Measurements from ENCODE around the gene ANKRD27.
"Not testable (repeated sequence)": the region's sequence is repeated elsewhere in the genome, so short reads cannot be mapped to it uniquely, and the experiment has no call there.

The ANKRD27 gene

DNA sequence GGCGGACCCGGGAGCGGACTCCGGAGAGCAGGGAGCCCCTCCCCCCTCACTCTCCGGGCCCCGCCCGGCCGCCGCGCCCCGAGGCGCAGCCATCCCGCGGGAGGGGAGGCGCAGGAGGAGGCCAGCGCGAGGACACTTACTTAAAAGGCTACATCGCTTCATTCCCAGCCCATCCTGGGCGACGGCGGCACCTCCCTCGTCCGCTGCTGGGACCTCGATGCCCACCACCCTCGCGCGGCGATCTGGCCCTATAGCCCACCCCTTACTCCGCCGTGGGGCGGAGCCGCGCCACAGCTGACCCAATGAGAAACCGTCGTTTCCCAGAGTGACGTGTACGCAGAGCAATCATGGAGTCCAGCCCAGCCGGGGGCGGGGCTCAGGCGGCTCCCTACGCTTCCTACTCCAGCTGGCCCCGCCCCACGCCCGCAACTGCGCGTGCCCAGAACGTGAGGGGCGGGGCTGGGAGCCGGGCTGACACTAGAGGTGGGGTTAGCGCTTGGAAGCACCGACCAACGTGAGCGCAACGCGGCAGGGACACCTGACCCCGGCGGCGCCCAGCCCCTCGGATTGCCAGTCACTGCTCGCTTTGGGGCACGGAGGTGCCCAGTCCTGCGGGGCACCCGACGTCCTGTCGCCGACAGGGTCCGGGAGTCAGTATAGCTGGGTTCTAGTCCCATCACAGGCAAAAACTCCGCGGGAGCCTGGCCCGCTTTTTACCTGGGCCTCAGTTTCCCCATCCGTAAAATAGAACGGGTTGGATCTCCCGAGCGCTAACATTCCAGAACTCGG, at the start of gene ANKRD27:
Gene ANKRD27 (minus strand): TSS at position 250 of the 789 bp plus-strand sequence. CDS start 16,165 bp downstream, outside the sequence.
- DNase-seq = peak; percentile 83

DNA sequence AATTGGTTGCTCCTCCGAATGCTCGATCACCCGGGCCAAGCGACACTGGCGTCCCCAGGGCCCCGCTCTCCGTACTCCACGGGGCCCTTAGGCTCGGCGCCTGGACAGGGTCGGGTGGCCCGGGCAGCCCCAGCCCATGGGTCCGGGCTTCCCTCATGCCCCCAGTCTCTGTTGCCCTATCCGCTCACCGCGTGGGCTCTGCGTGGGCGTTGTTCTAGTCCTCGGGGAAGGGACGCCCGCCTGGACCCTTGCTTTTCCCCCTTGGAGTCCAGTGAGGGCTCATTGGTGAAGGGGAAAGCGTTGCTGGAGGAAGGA, 45.9 kb upstream of the ANKRD27 start:
- DNase-seq = no peak

DNA sequence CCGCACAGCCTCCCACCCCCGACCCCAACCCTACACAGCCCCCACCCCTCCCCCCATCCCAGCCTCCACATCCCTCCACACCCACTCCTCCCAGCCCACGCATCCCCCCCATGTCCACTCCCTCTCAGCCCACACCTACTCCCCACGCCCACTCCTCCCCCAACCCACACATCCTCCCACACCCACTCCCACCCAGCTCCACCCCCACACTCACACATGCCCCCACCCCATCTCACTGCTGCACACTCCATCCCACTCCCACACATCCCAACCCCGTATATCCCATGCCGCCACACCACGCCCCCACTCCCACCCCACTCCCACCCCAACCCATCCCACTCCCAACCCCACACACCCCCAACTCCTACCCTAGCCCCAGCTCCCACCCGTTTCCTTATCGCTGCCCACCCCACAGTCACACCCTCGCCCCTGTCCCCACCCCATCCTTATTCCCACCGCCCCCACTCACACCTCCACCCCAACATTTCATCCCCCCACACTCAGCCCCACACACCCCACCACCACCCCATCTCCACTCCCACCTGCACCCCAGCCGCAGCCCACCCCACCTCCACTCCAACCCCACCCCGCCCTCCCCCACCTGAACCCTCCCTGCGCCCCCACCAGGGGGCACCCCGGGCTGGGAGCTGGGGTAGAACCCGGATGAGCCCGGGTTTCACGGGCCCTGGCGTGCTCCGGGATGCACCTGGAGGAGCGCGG, 45.4 kb upstream of the ANKRD27 start:
- no peak for DNase-seq

DNA sequence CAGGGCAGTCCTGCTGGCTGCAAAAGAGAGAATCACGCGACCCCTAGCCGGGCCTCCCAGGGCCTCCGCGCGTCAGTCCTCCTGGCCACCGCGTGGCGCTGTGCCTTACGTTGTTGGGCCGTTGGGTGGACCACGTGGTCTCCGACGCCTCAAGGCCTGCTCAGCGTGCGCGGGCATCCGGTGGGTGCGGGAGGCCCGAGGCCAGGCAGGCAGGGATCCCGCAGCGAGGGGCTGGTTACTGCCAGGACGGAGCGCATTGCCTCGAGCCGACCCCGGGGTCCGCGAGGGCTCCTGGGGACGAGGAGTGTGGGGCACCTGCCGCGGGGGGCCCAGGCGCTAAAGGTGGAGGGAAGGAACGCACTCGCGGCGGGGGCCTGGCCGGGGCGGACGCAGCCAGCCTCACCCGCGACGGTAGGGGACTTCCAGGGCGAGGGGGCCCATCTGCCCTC, 44.7 kb upstream of the ANKRD27 start, which contains the start of gene TDRD12:
Gene TDRD12 (plus strand): TSS at position 157 of the 449 bp plus-strand sequence. CDS start 306 bp downstream, outside the sequence.
- no peak for DNase-seq

- no peak for DNase-seq
These were observed 43.3 kb upstream of the ANKRD27 start for GRCh38 chr19:32718286-32718685.

DNA sequence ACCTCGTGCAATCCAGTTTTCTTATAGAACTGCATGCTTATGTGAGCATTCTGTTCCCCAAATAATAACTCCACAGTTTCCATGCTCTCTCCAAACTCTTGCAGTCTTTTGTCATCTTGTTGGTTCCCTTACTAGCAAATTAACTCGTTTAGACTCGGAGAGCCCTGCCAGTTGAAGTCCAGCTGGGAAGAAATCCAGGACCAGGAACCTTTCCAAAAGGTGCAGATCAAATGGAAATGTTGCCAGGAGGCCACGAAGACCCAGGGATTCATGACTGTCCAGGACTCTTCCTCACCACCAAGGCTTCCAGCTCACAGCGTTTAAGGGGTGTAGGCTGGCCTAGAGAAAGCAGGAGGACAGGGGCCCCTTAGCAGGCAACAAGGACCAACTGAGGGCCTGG, 42.5 kb upstream of the ANKRD27 start:
- DNase-seq = no peak

DNA sequence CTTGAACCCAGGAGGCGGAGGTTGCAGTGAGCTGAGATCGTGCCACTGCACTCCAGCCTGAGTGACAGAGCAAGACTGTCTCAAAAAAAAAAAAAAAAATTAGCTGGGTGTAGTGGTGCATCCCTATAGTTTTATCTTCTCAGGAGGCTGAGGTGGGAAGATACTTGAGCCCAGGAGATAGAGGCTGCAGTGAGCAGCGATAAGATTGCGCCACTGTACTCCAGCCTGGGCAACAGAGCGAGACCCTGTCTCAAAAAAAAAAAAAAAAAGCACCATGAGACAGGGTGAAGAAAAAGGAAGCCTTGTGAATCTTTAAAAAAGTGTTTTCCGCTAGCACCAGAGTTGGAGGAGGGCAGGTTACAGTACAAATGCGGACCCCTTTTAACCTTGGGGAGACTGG, 41.2 kb upstream of the ANKRD27 start:
- not testable (repeated sequence) for DNase-seq

DNA sequence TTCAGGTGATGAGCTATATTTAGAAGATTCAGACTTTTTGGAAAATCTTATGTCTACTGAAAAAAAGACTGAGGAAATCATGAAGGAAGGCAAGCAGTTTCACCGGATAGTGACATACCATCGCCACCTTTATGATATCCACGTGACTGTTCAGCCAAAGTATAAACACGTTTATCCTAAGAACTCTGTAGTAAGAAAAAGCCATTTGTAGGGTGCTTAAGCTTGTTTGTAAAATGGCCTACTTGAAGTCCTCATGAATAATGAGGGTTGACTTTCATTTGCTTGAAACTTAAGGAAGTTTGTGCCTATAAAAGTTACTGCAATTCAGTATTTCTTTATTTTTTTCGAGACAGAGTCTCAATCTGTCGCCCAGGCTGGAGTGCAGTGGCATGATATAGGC, 36.8 kb upstream of the ANKRD27 start:
- DNase-seq = no peak

- no peak for DNase-seq
These were observed 34.1 kb upstream of the ANKRD27 start for GRCh38 chr19:32709032-32709431.

DNA sequence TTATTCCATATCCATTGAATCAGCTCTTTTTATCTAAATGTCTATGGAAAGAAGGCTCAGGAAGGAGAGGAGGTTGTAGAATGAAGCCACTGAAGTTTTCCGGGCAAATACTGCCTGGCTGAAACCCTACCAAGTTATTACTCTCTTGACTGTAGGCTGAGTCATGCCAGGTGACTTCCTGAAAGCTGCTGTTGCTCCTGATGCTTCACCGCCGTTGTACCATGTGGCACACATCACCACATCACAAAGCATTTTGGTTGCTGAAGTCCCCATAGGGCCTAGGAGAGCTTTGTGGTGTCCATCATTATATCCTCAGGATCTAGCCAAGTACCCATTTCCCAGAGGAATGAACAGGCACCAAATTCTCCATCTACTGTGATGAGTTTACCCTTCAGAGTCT, 33.5 kb upstream of the ANKRD27 start:
- no peak for DNase-seq

- not testable (repeated sequence) for DNase-seq
These were observed 29.0 kb upstream of the ANKRD27 start for GRCh38 chr19:32704006-32704405.

- DNase-seq = peak; percentile 36
These were observed 27.0 kb upstream of the ANKRD27 start for GRCh38 chr19:32702010-32702409.

DNA sequence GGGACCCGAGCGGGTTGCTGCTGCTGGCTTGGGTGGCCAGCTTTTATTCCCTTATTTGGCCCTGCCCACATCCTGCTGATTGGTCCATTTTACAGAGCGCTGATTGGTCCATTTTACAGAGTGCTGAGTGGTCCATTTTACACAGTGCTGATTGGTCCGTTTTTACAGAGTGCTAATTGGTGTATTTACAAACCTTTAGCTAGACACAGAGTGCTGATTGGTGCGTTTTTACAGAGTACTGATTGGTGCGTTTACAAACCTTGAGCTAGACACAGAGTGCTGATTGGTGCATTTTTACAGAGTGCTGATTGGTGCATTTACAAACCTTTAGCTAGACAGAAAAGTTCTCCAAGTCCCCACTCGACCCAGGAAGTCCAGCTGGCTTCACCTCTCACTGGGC, 25.1 kb upstream of the ANKRD27 start:
- not testable (repeated sequence) for DNase-seq

- DNase-seq = not testable (repeated sequence)
These were observed 21.8 kb upstream of the ANKRD27 start for GRCh38 chr19:32696771-32697170.

GRCh38 chr19:32695506-32695905, 20.5 kb upstream of the ANKRD27 start:
- not testable (repeated sequence) for DNase-seq

DNA sequence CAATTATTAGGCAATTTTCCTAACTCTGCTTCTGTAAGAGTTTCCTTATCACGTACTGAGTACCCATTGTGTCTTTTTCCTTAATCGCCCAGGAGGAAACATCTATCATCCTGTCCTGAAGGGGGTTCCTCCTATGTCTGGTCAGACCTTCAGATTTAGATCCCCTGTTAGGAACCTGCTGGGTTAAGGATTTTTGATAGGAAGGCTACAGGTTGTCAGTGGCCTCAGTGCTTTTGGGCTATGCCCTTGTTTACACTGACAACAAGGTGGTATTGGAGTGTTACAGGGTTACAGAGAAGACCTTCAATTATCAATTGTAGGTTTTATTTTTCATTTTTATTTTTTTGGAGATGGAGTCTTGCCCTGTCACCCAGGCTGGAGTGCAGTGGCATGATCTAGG, 19.9 kb upstream of the ANKRD27 start:
- DNase-seq = not testable (repeated sequence)

DNA sequence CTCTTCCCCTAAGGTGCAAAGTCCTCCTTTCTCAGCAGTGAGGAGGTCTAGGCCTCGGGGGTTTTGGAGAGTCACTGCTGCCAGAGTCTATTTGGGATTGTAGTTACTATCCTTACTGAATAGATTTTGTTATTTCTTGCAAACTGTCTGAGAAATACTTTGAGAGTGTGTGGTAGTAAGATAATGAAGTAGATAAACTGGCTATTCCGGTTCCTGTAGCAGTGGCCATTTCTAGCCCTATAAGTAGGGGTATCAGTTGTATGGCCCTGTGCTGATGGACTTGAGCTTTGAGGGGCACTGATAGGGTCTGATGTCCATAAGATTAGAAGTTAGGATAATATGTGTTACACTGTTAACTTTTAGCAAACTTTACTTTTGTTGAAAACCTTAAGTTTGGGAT, 19.3 kb upstream of the ANKRD27 start:
- not testable (repeated sequence) for DNase-seq

DNA sequence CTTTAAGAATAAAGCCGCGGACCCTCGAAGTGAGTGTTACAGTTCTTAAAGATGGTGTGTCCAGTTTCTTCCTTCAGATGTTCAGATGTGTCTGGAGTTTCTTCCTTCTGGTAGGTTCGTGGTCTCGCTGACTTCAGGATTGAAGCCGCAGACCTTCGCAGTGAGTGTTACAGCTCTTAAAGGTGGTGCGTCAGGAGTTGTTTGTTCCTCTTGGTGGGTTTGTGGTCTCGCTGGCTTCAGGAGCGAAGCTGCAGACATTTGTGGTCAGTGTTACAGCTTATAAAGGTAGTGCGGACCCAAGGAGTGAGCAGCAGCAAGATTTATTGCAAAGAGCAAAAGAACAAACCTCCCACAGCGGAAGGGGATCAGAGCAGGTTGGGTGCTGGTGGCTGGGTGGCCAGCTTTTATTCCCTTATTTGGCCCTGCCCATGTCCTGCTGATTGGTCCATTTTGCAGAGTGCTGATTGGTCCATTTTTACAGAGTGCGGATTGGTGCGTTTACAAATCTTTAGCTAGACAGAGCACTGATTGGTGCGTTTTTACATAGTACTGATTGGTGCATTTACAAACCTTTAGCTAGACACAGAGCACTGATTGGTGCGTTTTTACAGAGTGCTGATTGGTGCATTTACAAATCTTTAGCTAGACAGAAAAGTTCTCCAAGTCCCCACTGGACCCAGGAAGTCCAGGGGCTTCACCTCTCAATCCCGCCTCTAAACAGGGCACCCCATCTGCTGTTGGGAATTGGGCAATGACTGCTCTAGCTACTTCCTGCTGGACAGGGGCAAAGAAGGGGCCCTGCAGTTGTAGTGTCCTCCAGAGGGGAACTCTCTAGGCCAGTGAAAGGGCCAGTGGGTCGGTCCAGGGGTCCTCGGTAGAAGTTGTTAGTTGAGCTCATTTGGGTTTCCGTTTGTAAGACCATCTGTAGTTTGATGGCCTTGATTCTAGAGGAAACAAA, 18.4 kb upstream of the ANKRD27 start:
- not testable (repeated sequence) for DNase-seq

DNA sequence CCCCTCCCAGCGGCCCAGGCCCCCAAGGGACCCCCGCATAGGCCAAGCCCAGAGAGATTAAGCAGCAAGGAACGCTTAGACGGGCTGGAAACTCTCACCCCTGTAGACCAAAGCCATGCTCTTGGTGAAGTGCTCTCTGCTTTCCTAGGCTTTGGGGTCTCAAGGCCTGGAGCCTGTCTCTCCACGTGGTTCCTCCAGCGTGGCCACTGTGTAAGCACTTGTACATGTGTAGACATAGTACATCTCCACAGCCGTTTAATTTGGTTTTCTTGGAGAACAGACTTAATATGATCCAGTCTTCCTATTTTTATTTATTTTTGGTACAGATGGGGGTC, 17.7 kb upstream of the ANKRD27 start:
- DNase-seq = no peak

DNA sequence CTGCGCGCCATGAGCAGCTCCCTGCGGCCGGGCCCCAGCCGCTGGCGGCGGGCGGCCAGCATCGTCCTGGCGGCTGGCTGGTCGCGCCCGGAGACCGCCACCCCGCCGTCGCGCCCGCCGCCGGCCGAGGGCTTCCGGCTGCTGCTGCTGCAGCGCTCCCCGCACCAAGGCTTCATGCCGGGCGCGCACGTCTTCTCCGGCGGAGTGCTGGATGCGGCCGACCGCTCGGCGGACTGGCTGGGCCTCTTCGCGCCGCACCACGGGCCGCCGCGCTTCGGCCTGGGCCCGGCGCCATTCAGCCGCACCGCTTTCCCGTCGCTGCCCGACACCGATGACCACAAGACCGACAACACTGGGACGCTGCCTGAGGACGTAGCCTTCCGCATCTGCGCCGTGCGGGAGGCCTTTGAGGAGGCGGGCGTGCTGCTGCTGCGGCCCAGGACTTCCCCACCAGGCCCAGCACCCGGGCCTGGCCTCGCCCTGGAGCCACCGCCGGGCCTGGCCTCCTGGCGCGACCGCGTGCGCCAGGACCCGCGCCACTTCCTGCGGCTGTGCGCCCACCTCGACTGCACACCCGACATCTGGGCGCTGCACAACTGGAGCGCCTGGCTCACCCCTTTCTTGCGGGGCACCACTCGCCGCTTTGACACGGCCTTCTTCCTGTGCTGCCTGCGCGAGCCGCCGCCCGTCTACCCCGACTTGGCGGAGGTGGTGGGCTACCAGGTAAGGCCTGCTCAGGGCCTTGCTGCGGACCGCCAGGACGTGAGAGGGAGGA, 17.2 kb upstream of the ANKRD27 start:
- DNase-seq = no peak

DNA sequence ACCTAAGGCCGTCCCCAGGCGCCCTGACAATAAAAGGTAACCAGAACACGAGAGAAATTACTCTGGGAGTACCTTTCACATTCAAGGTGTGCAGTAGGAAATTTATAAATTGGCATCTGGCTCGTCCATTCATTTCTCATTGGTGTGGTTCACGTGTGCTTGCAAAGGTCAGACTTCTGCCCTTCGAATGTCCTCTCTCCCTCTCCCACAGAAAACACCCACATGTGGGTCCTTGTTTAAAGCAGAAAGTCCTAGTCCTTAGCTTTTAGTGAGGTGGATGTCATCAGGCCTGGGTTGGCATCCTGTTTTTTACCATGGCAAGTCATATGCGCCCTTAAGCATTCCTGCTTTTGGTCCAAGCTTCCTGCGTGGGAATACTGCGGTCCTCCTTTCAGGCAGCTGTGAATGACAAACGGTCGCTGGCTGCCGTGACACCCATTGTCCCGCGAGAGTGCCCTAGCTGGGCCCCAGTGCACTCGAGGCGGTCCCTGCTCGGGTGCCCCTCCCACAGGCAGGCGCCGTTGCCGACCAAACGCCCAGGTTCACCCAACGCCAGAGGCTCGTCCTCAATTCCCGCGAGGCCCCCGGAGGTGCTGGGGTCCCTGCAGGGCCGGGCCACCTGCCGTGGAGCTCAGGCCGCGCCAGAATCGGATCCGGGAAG, 16.4 kb upstream of the ANKRD27 start, which contains the start of gene NUDT19:
Gene NUDT19 (plus strand): TSS at position 531 of the 661 bp plus-strand sequence. CDS start 140 bp downstream, outside the sequence.
- peak; percentile 26 for DNase-seq

- no peak for DNase-seq
These were observed 13.3 kb upstream of the ANKRD27 start for GRCh38 chr19:32688311-32688710.

All from NCI-H1417 treated with DMSO at 0.1 percent for 48 hours (cell line).